Hepatic stellate cell (primary cell): ENCODE data around the gene ATG9A.
A peak's percentile ranks its signal among the peaks of the same experiment; 100 is the strongest.

Experiments
- DNase-seq: peaks from one replicate; pipeline ENCODE4 v3.0.0; 2011; ENCODE audit warnings: low spot score

The ATG9A gene

GRCh38 chr2:219252570-219252899 is 23.1 kb upstream of the ATG9A start:
- no peak for DNase-seq

- no peak for DNase-seq
Observed at GRCh38 chr2:219252084-219252483, 22.6 kb upstream of the ATG9A start.

GRCh38 chr2:219251656-219252055 is 22.2 kb upstream of the ATG9A start:
- DNase-seq: peak; percentile 37

- DNase-seq: no peak
Observed at GRCh38 chr2:219250049-219250781, 20.8 kb upstream of the ATG9A start.

- peak; percentile 58 for DNase-seq
Observed at GRCh38 chr2:219249203-219249980, 20.0 kb upstream of the ATG9A start.

GRCh38 chr2:219248845-219249202 is 19.4 kb upstream of the ATG9A start:
- DNase-seq: no peak

- no peak for DNase-seq
Observed at GRCh38 chr2:219247678-219248642, 18.5 kb upstream of the ATG9A start.

- no peak for DNase-seq
Observed at GRCh38 chr2:219246559-219246958, 17.1 kb upstream of the ATG9A start.

- peak; percentile 23 for DNase-seq
Observed at GRCh38 chr2:219245899-219246230, 16.4 kb upstream of the ATG9A start.

- peak; percentile 98 for DNase-seq
Observed at GRCh38 chr2:219245148-219245898, 15.9 kb upstream of the ATG9A start, which contains the start of the genes GLB1L and STK16. Gene GLB1L, minus strand, starts transcription at chr2:219245444. Its CDS starts 1,871 bp downstream, at chr2:219243573. Gene STK16, plus strand, starts transcription at chr2:219245479. Its CDS starts 521 bp downstream, at chr2:219246000.

GRCh38 chr2:219244789-219245147 is 15.3 kb upstream of the ATG9A start:
- DNase-seq: no peak

- no peak for DNase-seq
Observed at GRCh38 chr2:219243291-219243761, 13.9 kb upstream of the ATG9A start.

GRCh38 chr2:219234331-219234730 is 4.9 kb upstream of the ATG9A start:
- DNase-seq: no peak

- peak; percentile 45 for DNase-seq
Observed at GRCh38 chr2:219230059-219230540, 664 bp upstream of the ATG9A start.

- no peak for DNase-seq
Observed at GRCh38 chr2:219228911-219229304, 528 bp downstream of the ATG9A start.

GRCh38 chr2:219228041-219228910 is 1.2 kb downstream of the ATG9A start:
- peak; percentile 37 for DNase-seq

GRCh38 chr2:219225350-219225749 is 4.1 kb downstream of the ATG9A start:
- DNase-seq: no peak

GRCh38 chr2:219223831-219224610 is 5.4 kb downstream of the ATG9A start:
- DNase-seq: no peak

- no peak for DNase-seq
Observed at GRCh38 chr2:219221957-219222518, 7.4 kb downstream of the ATG9A start.
